Mucosa of rectum (tissue), 2 donors: ENCODE measurements around the gene TTC7B.

Experiments
- H3K27ac ChIP-seq, 2 donors: one replicate each; pipeline ENCODE4 v1.7.0; 2013; ENCODE audit warnings: inconsistent platforms in 2 of 2, low read depth in 2 of 2, low read length in 2 of 2
- H3K27me3 ChIP-seq, 2 donors: one replicate each; pipeline ENCODE4 v1.7.0; 2013; ENCODE audit warnings: low read length in 2 of 2; ENCODE audit not compliant: control insufficient read depth in 2 of 2, insufficient read depth in 2 of 2
- H3K36me3 ChIP-seq, 2 donors: one replicate each; pipeline ENCODE4 v1.7.0; 2013; ENCODE audit warnings: low read length in 2 of 2; ENCODE audit not compliant: control insufficient read depth in 2 of 2, insufficient read depth in 2 of 2
- H3K4me1 ChIP-seq, 2 donors: one replicate each; pipeline ENCODE4 v1.7.0; 2013; ENCODE audit warnings: low read length in 2 of 2, mild to moderate bottlenecking in 1 of 2; ENCODE audit not compliant: control insufficient read depth in 2 of 2, insufficient read depth in 2 of 2
- H3K4me3 ChIP-seq, 2 donors: one replicate each; pipeline ENCODE4 v1.7.0; 2013; ENCODE audit warnings: low read length in 2 of 2
- H3K9ac ChIP-seq, 2 donors: one replicate each; pipeline ENCODE4 v1.7.0; 2013; ENCODE audit warnings: low read length in 2 of 2, low read depth in 1 of 2, mild to moderate bottlenecking in 1 of 2
- H3K9me3 ChIP-seq, 2 donors: one replicate each; pipeline ENCODE4 v1.7.0; 2013; ENCODE audit warnings: low read length in 2 of 2; ENCODE audit not compliant: control insufficient read depth in 2 of 2
- donor health status: healthy.
- donor health status: Normal muscosa, but diverticular disease.

TTC7B gene

GRCh38 chr14:90720832-90721231 is 95.4 kb downstream of the TTC7B start:
- Histone ChIP-seq H3K27me3 (peaks cover 0 to 3% of the 10 kb centered on the region in 2 donors), H3K4me3 (no peak overlapping the region), H3K36me3 (no peaks in the 10 kb centered on the region), H3K9me3 (no peaks in the 10 kb centered on the region), H3K27ac (no peak overlapping the region), H3K4me1 (no peaks in the 10 kb centered on the region), H3K9ac (no peak overlapping the region)

- Histone ChIP-seq H3K4me1 (no peaks in the 10 kb centered on the region), H3K36me3 (no peaks in the 10 kb centered on the region), H3K9me3 (no peaks in the 10 kb centered on the region), H3K27me3 (peaks cover 0 to 3% of the 10 kb centered on the region in 2 donors), H3K27ac (no peak overlapping the region), H3K4me3 (no peak overlapping the region), H3K9ac (no peak overlapping the region)
Observed at GRCh38 chr14:90720336-90720735, 95.9 kb downstream of the TTC7B start.

- H3K9ac ChIP-seq: no peak overlapping the region
- no peaks in the 10 kb centered on the region for H3K4me1 ChIP-seq
- H3K36me3 ChIP-seq: no peaks in the 10 kb centered on the region
- no peaks in the 10 kb centered on the region for H3K9me3 ChIP-seq
- H3K4me3 ChIP-seq: no peak overlapping the region
- peaks cover 0 to 3% of the 10 kb centered on the region in 2 donors for H3K27me3 ChIP-seq
- no peak overlapping the region for H3K27ac ChIP-seq
Observed at GRCh38 chr14:90717916-90718315, 98.3 kb downstream of the TTC7B start.

GRCh38 chr14:90715993-90716392 is 100.2 kb downstream of the TTC7B start:
- no peaks in the 10 kb centered on the region for H3K36me3 ChIP-seq
- H3K27me3 ChIP-seq: peaks cover 0 to 3% of the 10 kb centered on the region in 2 donors
- no peak overlapping the region for H3K4me3 ChIP-seq
- H3K9ac ChIP-seq: no peak overlapping the region
- H3K9me3 ChIP-seq: no peaks in the 10 kb centered on the region
- no peaks in the 10 kb centered on the region for H3K4me1 ChIP-seq
- H3K27ac ChIP-seq: no peak overlapping the region

GRCh38 chr14:90715495-90715894 is 100.7 kb downstream of the TTC7B start:
- no peaks in the 10 kb centered on the region for H3K9me3 ChIP-seq
- no peaks in the 10 kb centered on the region for H3K36me3 ChIP-seq
- no peaks in the 10 kb centered on the region for H3K4me1 ChIP-seq
- no peak overlapping the region for H3K27ac ChIP-seq
- no peak overlapping the region for H3K9ac ChIP-seq
- no peak overlapping the region for H3K4me3 ChIP-seq
- H3K27me3 ChIP-seq: peaks cover 0 to 3% of the 10 kb centered on the region in 2 donors

GRCh38 chr14:90714811-90715210 is 101.4 kb downstream of the TTC7B start:
- H3K36me3 ChIP-seq: no peaks in the 10 kb centered on the region
- no peaks in the 10 kb centered on the region for H3K27me3 ChIP-seq
- no peak overlapping the region for H3K9ac ChIP-seq
- H3K4me3 ChIP-seq: no peak overlapping the region
- no peaks in the 10 kb centered on the region for H3K4me1 ChIP-seq
- no peak overlapping the region for H3K27ac ChIP-seq
- no peaks in the 10 kb centered on the region for H3K9me3 ChIP-seq

- no peaks in the 10 kb centered on the region for H3K27me3 ChIP-seq
- no peak overlapping the region for H3K9ac ChIP-seq
- no peaks in the 10 kb centered on the region for H3K4me1 ChIP-seq
- no peak overlapping the region for H3K4me3 ChIP-seq
- no peaks in the 10 kb centered on the region for H3K36me3 ChIP-seq
- no peak overlapping the region for H3K27ac ChIP-seq
- H3K9me3 ChIP-seq: no peaks in the 10 kb centered on the region
Observed at GRCh38 chr14:90704738-90705392, 111.4 kb downstream of the TTC7B start.

- H3K27ac ChIP-seq: no peak overlapping the region
- no peaks in the 10 kb centered on the region for H3K4me1 ChIP-seq
- H3K9ac ChIP-seq: no peak overlapping the region
- H3K9me3 ChIP-seq: no peaks in the 10 kb centered on the region
- H3K4me3 ChIP-seq: no peak overlapping the region
- no peaks in the 10 kb centered on the region for H3K27me3 ChIP-seq
- no peaks in the 10 kb centered on the region for H3K36me3 ChIP-seq
Observed at GRCh38 chr14:90703841-90704737, 112.1 kb downstream of the TTC7B start.

- H3K4me1 ChIP-seq: peaks cover 5 to 7% of the 10 kb centered on the region in 2 donors
- H3K4me3 ChIP-seq: no peak overlapping the region
- H3K9me3 ChIP-seq: no peaks in the 10 kb centered on the region
- no peak overlapping the region for H3K27ac ChIP-seq
- no peaks in the 10 kb centered on the region for H3K27me3 ChIP-seq
- H3K9ac ChIP-seq: no peak overlapping the region
- no peaks in the 10 kb centered on the region for H3K36me3 ChIP-seq
Observed at GRCh38 chr14:90700933-90701776, 115.1 kb downstream of the TTC7B start.

- no peak overlapping the region for H3K27ac ChIP-seq
Observed at GRCh38 chr14:90699016-90699415, 117.2 kb downstream of the TTC7B start.

More at GRCh38 chr14:90699016-90699415, 117.2 kb downstream of the TTC7B start:
- H3K9ac ChIP-seq: no peak overlapping the region
- no peaks in the 10 kb centered on the region for H3K27me3 ChIP-seq
- no peaks in the 10 kb centered on the region for H3K9me3 ChIP-seq
- H3K4me1 ChIP-seq: peaks cover 5 to 7% of the 10 kb centered on the region in 2 donors
- H3K36me3 ChIP-seq: no peaks in the 10 kb centered on the region
- no peak overlapping the region for H3K4me3 ChIP-seq
